Mesothelial cell of epicardium (in vitro differentiated cells): ENCODE measurements around the gene CHST14. TPM values are rescaled to one million over a fixed set of nuclear protein-coding genes. Genes with fewer than 3 reads are reported as not detected.
"Not testable (repeated sequence)": the region's sequence is repeated elsewhere in the genome, so short reads cannot be mapped to it uniquely, and the experiment has no call there.

Source experiments
- DNase-seq, 2 experiments: peaks; one replicate each; pipeline ENCODE4 v3.0.0; 2021; ENCODE audit warnings: low spot score in 2 of 2; ENCODE audit not compliant: unreplicated experiment in 2 of 2
- H3K27ac Mint-ChIP-seq: 2 replicates; pipeline ENCODE4 v1.8.0; 2021; ENCODE audit warnings: mixed read lengths
- H3K27me3 Mint-ChIP-seq: 2 replicates; pipeline ENCODE4 v1.8.0; 2021; ENCODE audit warnings: low read depth, mixed read lengths
- H3K36me3 Mint-ChIP-seq: 2 replicates; pipeline ENCODE4 v1.8.0; 2021; ENCODE audit warnings: mixed read lengths
- H3K4me1 Mint-ChIP-seq: 2 replicates; pipeline ENCODE4 v1.8.0; 2021; ENCODE audit warnings: mixed read lengths
- H3K4me3 Mint-ChIP-seq: 2 replicates; pipeline ENCODE4 v1.8.0; 2021; ENCODE audit warnings: mild to moderate bottlenecking, moderate library complexity, mixed read lengths
- H3K9me3 Mint-ChIP-seq: 2 replicates; pipeline ENCODE4 v1.8.0; 2021; ENCODE audit warnings: mixed read lengths
- total RNA-seq: library from RNA; stranded (reverse); gene quantifications from 3 replicates; pipeline ENCODE4 v1.2.1, GENCODE V29; 2021
- TF ChIP-seq, protein P1 (sequence below): fragments of 200-600 bp; sonication (generic); IDR thresholded peaks from one replicate; pipeline ENCODE4 v1.5.0; 2021; ENCODE audit warnings: antibody characterized with exemption; ENCODE audit not compliant: unreplicated experiment

The CHST14 gene
- total RNA-seq, 1 donor from 2014 or later: 41.9 TPM

DNA sequence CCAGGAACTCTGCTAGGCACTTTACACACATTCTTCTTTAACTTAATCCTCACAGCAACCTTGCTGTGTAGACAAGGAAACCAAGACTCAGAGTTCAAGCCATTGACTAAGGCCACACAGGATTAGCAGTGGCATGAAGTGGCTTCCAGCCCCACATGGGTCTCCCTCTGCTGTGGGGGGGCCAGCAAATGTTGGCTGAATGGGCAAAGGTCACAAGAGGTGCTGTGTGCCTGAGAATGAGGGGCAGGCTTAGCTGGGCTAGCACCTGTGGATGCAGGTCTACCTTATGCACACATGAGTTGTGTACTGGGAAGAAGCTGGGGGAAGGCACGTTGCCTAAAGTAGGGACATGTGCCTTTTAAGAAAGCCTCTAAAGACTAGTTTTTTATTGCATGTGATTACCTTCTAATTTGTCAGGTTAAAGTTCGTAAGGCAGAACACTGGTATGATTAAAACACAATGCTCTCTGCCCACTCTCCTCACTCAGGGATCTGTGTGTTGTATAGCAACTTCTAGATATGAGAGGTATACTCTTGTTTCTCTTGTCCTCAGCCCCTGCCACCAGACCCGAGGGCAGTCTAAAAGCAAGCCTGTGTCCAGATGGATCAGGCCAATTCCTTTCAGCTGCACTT lies 19.1 kb upstream of the CHST14 start:
- no peak overlapping the region for H3K27ac Mint-ChIP-seq
- peaks cover 18% of the 10 kb centered on the region for H3K4me1 Mint-ChIP-seq
- no peaks in the 10 kb centered on the region for H3K9me3 Mint-ChIP-seq
- TF ChIP-seq, protein P1, sequence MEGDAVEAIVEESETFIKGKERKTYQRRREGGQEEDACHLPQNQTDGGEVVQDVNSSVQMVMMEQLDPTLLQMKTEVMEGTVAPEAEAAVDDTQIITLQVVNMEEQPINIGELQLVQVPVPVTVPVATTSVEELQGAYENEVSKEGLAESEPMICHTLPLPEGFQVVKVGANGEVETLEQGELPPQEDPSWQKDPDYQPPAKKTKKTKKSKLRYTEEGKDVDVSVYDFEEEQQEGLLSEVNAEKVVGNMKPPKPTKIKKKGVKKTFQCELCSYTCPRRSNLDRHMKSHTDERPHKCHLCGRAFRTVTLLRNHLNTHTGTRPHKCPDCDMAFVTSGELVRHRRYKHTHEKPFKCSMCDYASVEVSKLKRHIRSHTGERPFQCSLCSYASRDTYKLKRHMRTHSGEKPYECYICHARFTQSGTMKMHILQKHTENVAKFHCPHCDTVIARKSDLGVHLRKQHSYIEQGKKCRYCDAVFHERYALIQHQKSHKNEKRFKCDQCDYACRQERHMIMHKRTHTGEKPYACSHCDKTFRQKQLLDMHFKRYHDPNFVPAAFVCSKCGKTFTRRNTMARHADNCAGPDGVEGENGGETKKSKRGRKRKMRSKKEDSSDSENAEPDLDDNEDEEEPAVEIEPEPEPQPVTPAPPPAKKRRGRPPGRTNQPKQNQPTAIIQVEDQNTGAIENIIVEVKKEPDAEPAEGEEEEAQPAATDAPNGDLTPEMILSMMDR: no peak
- no peak overlapping the region for H3K4me3 Mint-ChIP-seq
- H3K36me3 Mint-ChIP-seq: no peaks in the 10 kb centered on the region
- H3K27me3 Mint-ChIP-seq: no peaks in the 10 kb centered on the region
- no peak for DNase-seq

GRCh38 chr15:40452296-40453090 lies 18.3 kb upstream of the CHST14 start:
- H3K9me3 Mint-ChIP-seq: no peaks in the 10 kb centered on the region
- TF ChIP-seq, protein P1: no peak
- H3K36me3 Mint-ChIP-seq: no peaks in the 10 kb centered on the region
- H3K4me1 Mint-ChIP-seq: peaks cover 18% of the 10 kb centered on the region
- H3K27ac Mint-ChIP-seq: no peak overlapping the region
- H3K4me3 Mint-ChIP-seq: no peak overlapping the region
- DNase-seq: no peak
- no peaks in the 10 kb centered on the region for H3K27me3 Mint-ChIP-seq

DNA sequence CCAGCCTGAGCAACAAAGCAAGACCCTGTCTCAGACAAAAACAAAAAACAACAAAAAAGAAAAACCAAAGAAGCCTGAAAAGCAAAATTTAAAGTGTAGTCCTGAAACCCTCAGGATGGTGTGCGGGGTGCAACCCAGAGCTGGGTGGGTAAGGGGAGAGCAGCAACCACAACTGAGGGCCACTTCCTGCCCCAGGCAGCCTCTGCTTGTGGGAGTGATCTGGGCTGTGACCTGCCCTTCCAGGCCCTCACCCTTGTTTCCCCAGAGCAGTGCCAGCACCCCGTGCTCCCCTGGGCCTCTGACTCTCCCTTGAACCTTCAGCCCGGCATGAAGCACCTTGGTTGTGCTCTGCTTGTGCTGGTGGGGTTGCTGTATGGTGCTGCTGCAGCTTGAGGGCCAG lies 16.8 kb upstream of the CHST14 start:
- not testable (repeated sequence) for H3K27ac Mint-ChIP-seq, H3K27me3 Mint-ChIP-seq, H3K4me3 Mint-ChIP-seq, H3K36me3 Mint-ChIP-seq, DNase-seq, H3K9me3 Mint-ChIP-seq
- H3K4me1 Mint-ChIP-seq: peaks cover 18% of the 10 kb centered on the region

GRCh38 chr15:40454904-40455391 lies 15.8 kb upstream of the CHST14 start:
- TF ChIP-seq, protein P1: no peak
- H3K36me3 Mint-ChIP-seq: no peaks in the 10 kb centered on the region
- no peak overlapping the region for H3K27ac Mint-ChIP-seq
- no peak for DNase-seq
- no peaks in the 10 kb centered on the region for H3K9me3 Mint-ChIP-seq
- no peaks in the 10 kb centered on the region for H3K27me3 Mint-ChIP-seq
- H3K4me1 Mint-ChIP-seq: peaks cover 18% of the 10 kb centered on the region
- H3K4me3 Mint-ChIP-seq: no peak overlapping the region

DNA sequence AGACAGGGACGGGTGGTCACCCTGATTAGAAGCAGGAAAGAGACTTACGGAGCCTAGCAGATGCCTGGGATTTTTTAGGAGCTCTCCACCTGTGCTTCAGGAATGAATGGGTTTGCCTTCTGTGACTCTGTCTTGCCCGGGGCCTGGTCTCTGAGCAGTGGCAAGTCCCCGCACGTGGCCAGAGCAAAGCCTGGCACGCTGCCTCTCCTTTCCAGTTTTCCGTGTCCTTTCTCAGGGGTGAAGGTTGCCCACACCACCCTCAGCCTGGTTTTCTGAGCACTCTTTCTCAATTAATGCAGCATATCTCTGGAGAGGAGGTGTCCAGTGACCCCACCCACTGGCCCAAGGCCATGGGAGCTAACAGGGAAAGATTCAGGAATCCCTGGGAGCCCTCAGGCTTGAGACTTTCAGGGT lies 14.5 kb upstream of the CHST14 start:
- H3K36me3 Mint-ChIP-seq: no peaks in the 10 kb centered on the region
- no peak for DNase-seq
- H3K4me3 Mint-ChIP-seq: no peak overlapping the region

More for the DNA sequence above, 14.5 kb upstream of the CHST14 start:
- Mint-ChIP-seq H3K4me1 (peaks cover 23% of the 10 kb centered on the region), H3K27ac (no peak overlapping the region), H3K27me3 (no peaks in the 10 kb centered on the region), H3K9me3 (no peaks in the 10 kb centered on the region)
- TF ChIP-seq, protein P1: no peak
